D721Med (cell line): ENCODE measurements around the gene ANTKMT.

ENCODE experiments used
- DNase-seq: peaks from one replicate; pipeline ENCODE4 v3.0.0; 2011; ENCODE audit warnings: low spot score; ENCODE audit not compliant: insufficient read length
- FAIRE-seq: peaks from 2 replicates; lab custom pipeline; 2011; peaks lifted over from hg19 to GRCh38; lab: Jason Lieb, UNC
- TF ChIP-seq, protein P1 (sequence below): IDR thresholded peaks from 2 replicates; pipeline ENCODE4 v1.5.1; 2012; ENCODE audit warnings: mild to moderate bottlenecking, control low read depth; ENCODE audit not compliant: insufficient read depth; ENCODE audit errors: missing control alignments

ANTKMT gene

DNA sequence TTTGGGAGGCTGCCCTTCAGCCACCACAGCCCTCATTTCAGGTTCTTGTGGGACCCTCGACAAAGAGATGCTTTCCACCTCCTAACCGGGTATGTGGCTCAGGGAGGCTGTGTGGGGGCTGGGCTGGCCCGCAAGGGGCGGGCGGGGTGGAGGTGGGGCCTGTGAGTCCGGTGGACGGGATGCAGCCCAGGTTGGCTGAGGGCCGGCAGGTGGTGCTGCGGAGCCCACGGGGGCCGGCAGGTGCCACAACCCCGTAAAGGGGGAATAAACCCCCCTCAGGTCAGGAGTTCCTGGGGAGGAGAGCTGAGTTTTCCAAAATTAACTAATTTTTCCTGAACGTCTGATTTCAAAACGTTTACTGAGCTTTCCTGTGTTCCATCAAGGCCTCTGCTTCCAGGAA lies 24.8 kb downstream of the ANTKMT start:
- FAIRE-seq (no peak), DNase-seq (no peak)
- TF ChIP-seq, protein P1, sequence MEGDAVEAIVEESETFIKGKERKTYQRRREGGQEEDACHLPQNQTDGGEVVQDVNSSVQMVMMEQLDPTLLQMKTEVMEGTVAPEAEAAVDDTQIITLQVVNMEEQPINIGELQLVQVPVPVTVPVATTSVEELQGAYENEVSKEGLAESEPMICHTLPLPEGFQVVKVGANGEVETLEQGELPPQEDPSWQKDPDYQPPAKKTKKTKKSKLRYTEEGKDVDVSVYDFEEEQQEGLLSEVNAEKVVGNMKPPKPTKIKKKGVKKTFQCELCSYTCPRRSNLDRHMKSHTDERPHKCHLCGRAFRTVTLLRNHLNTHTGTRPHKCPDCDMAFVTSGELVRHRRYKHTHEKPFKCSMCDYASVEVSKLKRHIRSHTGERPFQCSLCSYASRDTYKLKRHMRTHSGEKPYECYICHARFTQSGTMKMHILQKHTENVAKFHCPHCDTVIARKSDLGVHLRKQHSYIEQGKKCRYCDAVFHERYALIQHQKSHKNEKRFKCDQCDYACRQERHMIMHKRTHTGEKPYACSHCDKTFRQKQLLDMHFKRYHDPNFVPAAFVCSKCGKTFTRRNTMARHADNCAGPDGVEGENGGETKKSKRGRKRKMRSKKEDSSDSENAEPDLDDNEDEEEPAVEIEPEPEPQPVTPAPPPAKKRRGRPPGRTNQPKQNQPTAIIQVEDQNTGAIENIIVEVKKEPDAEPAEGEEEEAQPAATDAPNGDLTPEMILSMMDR = no peak

DNA sequence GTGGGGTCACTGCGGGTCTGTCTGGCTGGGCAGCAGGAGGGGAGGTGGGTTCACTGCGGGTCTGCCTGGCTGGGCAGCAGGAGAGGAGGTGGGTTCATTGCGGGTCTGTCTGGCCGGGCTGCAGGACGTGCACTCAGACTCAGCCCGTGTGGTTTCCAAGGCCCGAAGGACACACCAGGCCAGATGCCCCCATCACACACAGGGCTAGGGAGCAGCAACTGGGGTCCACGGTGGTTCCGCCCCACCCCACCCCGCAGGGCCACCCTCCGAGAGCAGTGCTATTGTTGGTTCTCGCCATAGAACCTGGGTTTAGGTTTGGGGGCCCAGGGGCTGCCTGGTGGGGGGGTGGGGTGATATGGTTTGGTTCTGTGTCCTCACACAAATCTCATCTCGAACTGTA lies 25.7 kb downstream of the ANTKMT start:
- FAIRE-seq (no peak), DNase-seq (no peak)
- TF ChIP-seq, protein P1 = no peak

DNA sequence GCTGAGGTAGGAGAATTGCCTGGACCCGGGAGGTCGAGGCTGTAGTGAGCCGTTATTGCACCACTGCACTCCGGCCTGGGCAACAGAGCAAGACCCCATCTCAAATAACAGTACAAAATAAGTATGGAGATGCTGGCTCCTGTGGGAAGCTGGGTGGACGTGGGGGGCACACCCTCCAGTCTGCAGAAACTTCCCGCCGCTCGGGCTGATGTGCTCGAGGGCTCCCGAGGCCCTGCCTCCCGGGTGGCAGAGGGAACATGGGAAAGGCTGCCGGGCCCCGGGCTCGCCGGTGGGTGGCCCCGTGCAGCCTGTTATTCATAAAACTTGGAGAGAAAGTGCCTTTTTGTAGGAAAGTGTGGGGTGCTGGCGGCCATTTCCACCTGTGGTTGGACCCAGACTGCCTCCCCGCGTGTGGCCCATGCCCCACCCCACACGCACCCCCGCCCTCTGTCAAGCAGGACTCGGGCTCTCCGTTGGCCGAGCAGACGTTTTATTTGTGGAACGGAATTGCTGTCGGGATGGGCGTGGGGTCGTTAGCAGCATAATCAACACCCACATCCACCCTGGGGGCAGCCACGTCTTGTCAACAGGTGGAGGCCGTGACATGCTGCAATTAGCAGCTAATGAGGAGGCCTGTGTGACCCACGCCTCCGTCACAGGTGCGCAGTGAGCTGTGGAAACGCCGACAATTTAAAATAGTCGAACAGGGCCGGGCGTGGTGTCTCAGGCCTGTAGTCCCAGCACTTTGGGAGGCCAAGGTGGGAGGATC lies 27.2 kb downstream of the ANTKMT start:
- no peak for DNase-seq
- FAIRE-seq = no peak

DNA sequence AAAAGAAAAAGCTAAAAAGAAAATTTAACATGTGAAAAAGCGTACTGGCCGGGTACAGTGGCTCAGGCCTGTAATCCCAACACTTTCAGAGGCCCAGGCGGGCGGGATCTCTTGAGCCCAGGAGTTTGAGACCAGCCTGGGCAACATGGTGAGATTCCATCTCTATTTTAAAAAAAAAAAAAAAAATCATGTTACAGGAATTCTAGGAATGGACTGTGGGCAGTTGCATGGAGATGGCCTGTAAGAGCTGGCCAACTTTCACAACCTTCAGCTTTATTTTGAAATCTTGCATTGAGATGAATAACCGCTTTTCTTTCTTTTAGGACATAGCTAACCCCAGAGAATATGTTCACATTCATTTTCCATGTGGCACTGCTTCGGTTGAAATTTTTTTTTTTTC lies 28.1 kb downstream of the ANTKMT start:
- DNase-seq = no peak
- no peak for FAIRE-seq
- TF ChIP-seq, protein P1 = no peak

More for the DNA sequence above, 27.2 kb downstream of the ANTKMT start:
- TF ChIP-seq, protein P1 = no peak

DNA sequence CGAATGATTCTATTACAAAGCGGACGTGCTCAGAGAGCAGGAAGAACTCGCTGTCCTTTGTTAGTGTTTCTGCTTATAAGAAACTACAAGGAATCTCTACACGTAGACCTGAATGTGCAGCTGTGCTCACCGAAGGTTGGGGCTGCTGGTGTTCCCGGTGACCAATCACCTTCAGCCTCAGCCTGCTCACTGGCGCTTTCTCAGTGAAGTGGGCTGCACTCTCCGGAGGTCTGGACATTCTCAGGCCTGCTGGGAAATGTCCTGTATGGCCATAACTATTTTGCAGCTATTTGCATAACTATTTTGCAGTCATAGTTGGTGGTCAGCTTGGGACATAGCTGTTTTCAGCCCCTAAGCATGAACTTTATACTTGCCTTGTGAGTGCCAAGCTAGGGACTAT lies 29.5 kb downstream of the ANTKMT start:
- DNase-seq = no peak

DNA sequence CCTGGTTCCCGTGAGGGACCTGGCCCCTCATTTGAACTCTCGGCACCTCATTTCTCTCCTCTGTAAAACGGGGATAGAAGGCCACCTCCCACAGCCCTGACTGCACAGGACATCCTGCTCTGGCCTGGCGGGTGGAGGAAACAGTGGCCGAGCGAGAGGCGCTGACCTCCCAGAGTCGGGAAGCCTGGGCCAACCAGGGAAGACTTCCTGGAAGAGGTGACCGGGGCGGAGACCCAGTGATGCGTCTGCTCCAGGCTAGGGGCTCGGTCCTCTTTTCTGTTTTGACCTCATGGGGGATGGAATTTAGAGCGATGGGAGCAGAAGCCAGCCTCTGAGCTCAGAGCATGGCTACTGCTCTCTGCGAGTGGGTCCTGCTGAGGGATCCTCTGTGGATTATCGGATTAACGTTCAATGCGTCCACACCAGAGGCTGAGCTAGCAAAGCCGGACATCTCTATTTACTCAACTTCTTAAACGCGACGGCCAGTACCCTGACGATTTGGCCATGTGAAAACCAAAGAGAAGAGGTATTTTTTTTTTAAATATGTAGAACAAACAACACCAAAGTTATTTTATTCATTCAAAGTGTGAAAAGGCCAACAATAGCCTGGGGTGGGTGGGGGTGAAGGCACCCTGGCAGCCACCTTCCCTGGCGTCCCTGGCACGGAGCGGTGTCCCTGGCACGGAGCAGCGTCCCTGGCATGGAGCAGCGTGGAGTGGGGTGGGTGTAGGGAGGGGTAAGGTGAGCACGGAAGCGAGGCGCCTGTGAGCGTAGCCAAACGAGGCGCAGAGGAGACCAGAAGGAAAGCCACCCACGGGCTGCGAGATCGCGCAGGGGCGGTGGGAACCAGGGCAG lies 30.4 kb downstream of the ANTKMT start:
- TF ChIP-seq, protein P1 = no peak
- FAIRE-seq (no peak), DNase-seq (peak; percentile 61)

More for the DNA sequence above, 29.5 kb downstream of the ANTKMT start:
- no peak for FAIRE-seq
- TF ChIP-seq, protein P1 = no peak
